Erythroblast (primary cell): ENCODE results near the gene OR52E2.

Source experiments
- GATA1 ChIP-seq: IDR thresholded peaks from 2 replicates; pipeline ENCODE4 v1.6.1; 2011; ENCODE audit warnings: low read depth, mild to moderate bottlenecking, control low read depth, low read length, moderate library complexity
- POLR2A ChIP-seq: IDR thresholded peaks from 2 replicates; pipeline ENCODE4 v1.6.1; 2011; ENCODE audit warnings: mild to moderate bottlenecking, low read length

DNA sequence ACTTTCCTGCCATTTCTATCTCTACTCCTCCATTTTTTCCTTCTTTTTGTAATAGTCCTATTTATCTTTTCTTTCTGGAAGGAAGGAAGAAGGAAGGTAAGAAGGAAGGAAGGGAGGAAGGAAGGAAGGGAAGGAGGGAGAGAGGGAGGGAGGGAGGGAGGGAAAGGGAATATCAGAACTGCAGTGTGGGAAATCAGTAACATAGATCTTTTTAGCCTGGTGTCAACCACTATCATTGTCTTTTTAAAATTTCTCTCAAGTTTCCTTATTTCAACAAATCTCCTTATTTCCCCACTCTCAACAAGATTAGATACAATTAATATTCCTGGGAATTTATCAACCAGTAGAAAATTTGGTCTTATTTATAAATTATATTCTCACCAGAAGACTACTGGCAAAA lies 43.6 kb upstream of the OR52E2 start:
- TF ChIP-seq POLR2A (no peak), GATA1 (no peak)
